ENCODE data around the gene SPHK1. TPM values are rescaled to one million over a fixed set of nuclear protein-coding genes. Genes with fewer than 3 reads are reported as not detected.

The SPHK1 gene
- total and polyA plus RNA-seq, 7 donors = 0.90 to 21.3 (median 3.1) TPM

- TF ChIP-seq, protein P1, sequence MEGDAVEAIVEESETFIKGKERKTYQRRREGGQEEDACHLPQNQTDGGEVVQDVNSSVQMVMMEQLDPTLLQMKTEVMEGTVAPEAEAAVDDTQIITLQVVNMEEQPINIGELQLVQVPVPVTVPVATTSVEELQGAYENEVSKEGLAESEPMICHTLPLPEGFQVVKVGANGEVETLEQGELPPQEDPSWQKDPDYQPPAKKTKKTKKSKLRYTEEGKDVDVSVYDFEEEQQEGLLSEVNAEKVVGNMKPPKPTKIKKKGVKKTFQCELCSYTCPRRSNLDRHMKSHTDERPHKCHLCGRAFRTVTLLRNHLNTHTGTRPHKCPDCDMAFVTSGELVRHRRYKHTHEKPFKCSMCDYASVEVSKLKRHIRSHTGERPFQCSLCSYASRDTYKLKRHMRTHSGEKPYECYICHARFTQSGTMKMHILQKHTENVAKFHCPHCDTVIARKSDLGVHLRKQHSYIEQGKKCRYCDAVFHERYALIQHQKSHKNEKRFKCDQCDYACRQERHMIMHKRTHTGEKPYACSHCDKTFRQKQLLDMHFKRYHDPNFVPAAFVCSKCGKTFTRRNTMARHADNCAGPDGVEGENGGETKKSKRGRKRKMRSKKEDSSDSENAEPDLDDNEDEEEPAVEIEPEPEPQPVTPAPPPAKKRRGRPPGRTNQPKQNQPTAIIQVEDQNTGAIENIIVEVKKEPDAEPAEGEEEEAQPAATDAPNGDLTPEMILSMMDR (IDR thresholded peaks at IDR 0.05) = no peak
- no peaks in the 10 kb centered on the region for H3K9me3 ChIP-seq
- H3K4me3 ChIP-seq = no peak overlapping the region
- H3K27me3 ChIP-seq (ENCODE audit: insufficient read depth in 3 of 3, low read length in 2 of 3) = no peaks in the 10 kb centered on the region
- DNase-seq = no peak
- ATAC-seq = peak; percentile 78 to 86 (median 84)
- H3K27ac ChIP-seq = peak overlapping the region; percentile 74
- intact Hi-C loops (cut with DNase I) = no loop called here
- no peaks in the 10 kb centered on the region for H3K36me3 ChIP-seq (ENCODE audit: insufficient read depth in 1 of 2, low read depth in 1 of 2)
- WGBS, 3 donors = 25 to 48% (median 37%) methylated on average over 6 of the region's 6 CpGs
- peaks cover 55% of the 10 kb centered on the region for H3K4me1 ChIP-seq
Observed at GRCh38 chr17:76432004-76432403, 47.6 kb downstream of the SPHK1 start.

DNA sequence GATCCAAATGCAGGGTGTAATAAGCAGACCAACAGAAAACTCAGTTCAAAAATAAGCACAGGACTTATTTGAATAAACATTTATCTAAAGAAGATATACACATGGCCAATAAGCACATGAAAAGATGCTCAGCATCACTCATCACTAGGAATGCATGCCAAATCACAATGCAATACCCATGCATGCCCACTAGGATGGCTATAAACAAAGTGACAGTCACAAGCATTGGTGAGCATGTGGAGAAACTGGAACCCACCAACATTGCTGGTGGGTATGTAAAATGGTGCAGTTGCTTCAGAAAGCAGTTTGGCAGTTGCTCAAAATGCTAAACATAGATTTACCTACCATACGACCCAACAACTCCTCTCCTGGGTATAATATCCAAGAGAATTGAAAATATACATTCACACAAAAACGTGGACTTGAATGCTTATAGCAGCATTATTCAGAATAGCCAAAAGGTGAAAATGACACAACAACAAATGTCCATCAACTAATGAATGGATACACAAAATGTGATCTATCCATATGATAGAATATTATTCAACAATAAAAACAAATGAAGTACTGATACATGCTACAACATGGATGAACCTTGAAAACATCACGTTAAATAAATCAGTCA, 48.4 kb downstream of the SPHK1 start:
- intact Hi-C loops (cut with DNase I) = no loop called here
- H3K27ac ChIP-seq = peak overlapping the region; percentile 74
- peaks cover 54% of the 10 kb centered on the region for H3K4me1 ChIP-seq
- no peak overlapping the region for H3K4me3 ChIP-seq
- H3K9me3 ChIP-seq = no peaks in the 10 kb centered on the region
- 59 to 81% (median 70%) methylated on average over 3 of the region's 3 CpGs for WGBS, 3 donors
- no peaks in the 10 kb centered on the region for H3K27me3 ChIP-seq (ENCODE audit: insufficient read depth in 3 of 3, low read length in 2 of 3)
- no peaks in the 10 kb centered on the region for H3K36me3 ChIP-seq (ENCODE audit: insufficient read depth in 1 of 2, low read depth in 1 of 2)
- DNase-seq (no peak), ATAC-seq (peak in 2 of 4 donors; percentile 37 to 41)
- TF ChIP-seq, protein P1 (IDR thresholded peaks at IDR 0.05) = peak; percentile 45

- DNase-seq = no peak
- H3K4me1 ChIP-seq = peaks cover 52% of the 10 kb centered on the region
- 94 to 98% (median 95%) methylated on average over 9 of the region's 9 CpGs for WGBS, 3 donors
- no peaks in the 10 kb centered on the region for H3K27me3 ChIP-seq (ENCODE audit: insufficient read depth in 3 of 3, low read length in 2 of 3)
- intact Hi-C loops (cut with DNase I) = no loop called here
- no peaks in the 10 kb centered on the region for H3K9me3 ChIP-seq
- no peak overlapping the region for H3K4me3 ChIP-seq
- TF ChIP-seq, protein P1 (IDR thresholded peaks at IDR 0.05) = no peak
- ATAC-seq = no peak
- peak overlapping the region; percentile 74 for H3K27ac ChIP-seq
- H3K36me3 ChIP-seq (ENCODE audit: insufficient read depth in 1 of 2, low read depth in 1 of 2) = no peaks in the 10 kb centered on the region
Observed at GRCh38 chr17:76433693-76434092, 49.3 kb downstream of the SPHK1 start.

DNA sequence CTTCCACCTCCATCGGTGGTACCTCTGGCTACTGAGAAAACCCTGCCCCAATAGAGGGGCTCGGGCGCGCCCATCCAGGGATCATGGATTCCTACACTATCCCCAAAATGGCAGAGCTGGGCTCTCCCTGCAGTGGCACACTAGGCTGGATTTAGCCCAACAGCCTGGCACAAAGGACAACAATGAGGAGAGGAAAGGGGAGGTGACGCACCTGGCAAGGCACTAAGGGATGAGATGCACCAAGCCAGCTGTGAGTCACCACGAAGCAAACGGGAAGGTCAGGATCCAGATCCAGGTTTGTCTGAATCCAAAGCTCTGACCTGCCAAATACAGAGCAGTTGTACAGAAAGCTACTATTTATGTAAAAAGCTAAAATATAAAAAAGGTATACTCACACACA, 50.5 kb downstream of the SPHK1 start:
- Histone ChIP-seq H3K4me3 (no peak overlapping the region), H3K36me3 (ENCODE audit: insufficient read depth in 1 of 2, low read depth in 1 of 2) (no peaks in the 10 kb centered on the region), H3K9me3 (no peaks in the 10 kb centered on the region), H3K27ac (no peak overlapping the region), H3K4me1 (peaks cover 52% of the 10 kb centered on the region), H3K27me3 (ENCODE audit: insufficient read depth in 3 of 3, low read length in 2 of 3) (no peaks in the 10 kb centered on the region)
- DNase-seq = peak; percentile 59 to 76
- WGBS, 3 donors = 68 to 80% (median 74%) methylated on average over 7 of the region's 7 CpGs
- peak; percentile 46 to 81 (median 66) for ATAC-seq
- intact Hi-C loops (cut with DNase I) = no loop called here
- TF ChIP-seq, protein P1 (IDR thresholded peaks at IDR 0.05) = no peak

GRCh38 chr17:76435751-76436150, 51.3 kb downstream of the SPHK1 start:
- Histone ChIP-seq H3K4me1 (peaks cover 47% of the 10 kb centered on the region), H3K4me3 (no peak overlapping the region), H3K27ac (no peak overlapping the region), H3K36me3 (ENCODE audit: insufficient read depth in 1 of 2, low read depth in 1 of 2) (no peaks in the 10 kb centered on the region), H3K27me3 (ENCODE audit: insufficient read depth in 3 of 3, low read length in 2 of 3) (no peaks in the 10 kb centered on the region), H3K9me3 (no peaks in the 10 kb centered on the region)
- TF ChIP-seq, protein P1 (IDR thresholded peaks at IDR 0.05) = no peak
- ATAC-seq (no peak), DNase-seq (no peak)
- intact Hi-C loops (cut with DNase I) = no loop called here
- WGBS, 3 donors = 89 to 95% (median 92%) methylated on average over 11 of the region's 11 CpGs
